Heart right ventricle (tissue), 16 donors: ENCODE results near the gene ALG3. TPM values are rescaled to one million over a fixed set of nuclear protein-coding genes. Genes with fewer than 3 reads are reported as not detected.
A peak's percentile ranks its signal among the peaks of the same experiment; 100 is the strongest.

ENCODE experiments used
- ATAC-seq, 8 donors: fragments of 200-7000 bp; cut with Tn5 transposase; one replicate each; pipeline ENCODE4 v1.9.1; 2020; ENCODE audit warnings: mild to moderate bottlenecking in 8 of 8, moderate library complexity in 8 of 8, moderate number of reproducible peaks in 1 of 8
- DNase-seq, 2 donors: peaks; one replicate each; pipeline ENCODE4 v3.0.0-alpha.2; 2020
- H3K27ac ChIP-seq, 10 donors: fragments of 200-600 bp; sonication (generic) in 2 of 10; one replicate each; pipeline versions ENCODE4 v1.5.0 to v1.8.0; 2020 to 2022; ENCODE audit warnings: mild to moderate bottlenecking in 3 of 10
- H3K27me3 ChIP-seq, 7 donors: fragments of 200-600 bp; one replicate each; pipeline ENCODE4 v1.8.0; 2021 to 2022; ENCODE audit warnings: mild to moderate bottlenecking in 2 of 7
- H3K36me3 ChIP-seq, 9 donors: fragments of 200-600 bp; sonication (generic) in 1 of 9; one replicate each; pipeline versions ENCODE4 v1.5.0 to v1.8.0; 2020 to 2022; ENCODE audit warnings: mild to moderate bottlenecking in 2 of 9
- H3K4me1 ChIP-seq, 9 donors: fragments of 200-600 bp; sonication (generic) in 1 of 9; one replicate each; pipeline versions ENCODE4 v1.5.0 to v1.8.0; 2020 to 2022; ENCODE audit warnings: mild to moderate bottlenecking in 4 of 9
- H3K4me3 ChIP-seq, 10 donors: fragments of 200-600 bp; sonication (generic) in 2 of 10; one replicate each; pipeline versions ENCODE4 v1.5.0 to v1.8.0; 2020 to 2022; ENCODE audit warnings: mild to moderate bottlenecking in 7 of 10, moderate library complexity in 2 of 10
- H3K9me3 ChIP-seq, 11 donors: fragments of 200-600 bp in 10 of 11; sonication (generic) in 2 of 11; one replicate each; pipeline versions ENCODE4 v1.5.0 to v1.8.0; 2013 to 2022; ENCODE audit warnings: mild to moderate bottlenecking in 2 of 11, control low read depth in 1 of 11, moderate library complexity in 1 of 11
- WGBS, 2 donors: extraction: QIAGEN DNeasy Blood & Tissue Kit; methylation state at CpG; one replicate each; pipeline ENCODE4 v1.1.7; 2013; ENCODE audit warnings: inconsistent platforms in 1 of 2; 5-methylcytosine and 5-hydroxymethylcytosine counted together
- intact Hi-C, 10 donors: fragments of 100-400 bp; cut with DNase I; formaldehyde crosslinking; loops; one replicate each; pipeline versions ENCODE4 v1.11.1 to v1.14.2; 2022
- polyA plus RNA-seq, 2 donors: library from polyadenylated mRNA; stranded (reverse); fragments of 200-250 nt; gene quantifications; one replicate each; pipeline ENCODE4 v1.2.3, GENCODE V29; 2013
- total RNA-seq, 10 donors: library from RNA; stranded (reverse); fragmentation: NEBNext Ultra II Directional in 3 of 10; extraction: Animal tissue kit (Norgen Biotek cat#: 25700) in 3 of 10; gene quantifications; one replicate each; pipeline versions ENCODE4 v1.2.1 to v1.2.4, GENCODE V29; 2021 to 2023
- TF ChIP-seq, protein P1 (sequence below), 9 donors: fragments of 200-600 bp; sonication (generic) in 2 of 9; IDR thresholded peaks; one replicate each; pipeline versions ENCODE4 v1.5.0 to v1.8.0; 2021 to 2022; ENCODE audit warnings: antibody characterized with exemption in 9 of 9, mild to moderate bottlenecking in 5 of 9, moderate library complexity in 1 of 9
- donor health status: Arrhythmogenic right ventricular cardiomyopathy.
- donor health status: ischemic (EF 13 %, LVEDD 7.1; RV severe dilation, severe dysfunction).
- donor health status: healthy with polysubstance abuse.
- donor health status: DM: no; HTN: yes; CAD: no.
- donor health status: DM: no; HTN: no; CAD: no.
- donor health status: ischemic (EF 25% LVEDD 6.9; RV normal size, moderate dysfunction).
- donor health status: ischemic (EF 25% LVEDD 5.7; RV mildly dilated, moderate dysfunction).
- donor health status: healthy.
- donor health status: DM: yes; HTN: yes; CAD: no.
- donor health status: Ischemic cardiomyopathy.
- donor health status: ischemic (EF 35%, LVEDD 5.7; RV mildly dilated, moderate dysfunction).
- donor health status: nonischemic (EF 11% LVEDD 7.7; RV severe dilation, severe dysfunction).
- donor health status: DM: yes; HTN: yes; CAD: no.
- donor health status: PGD.
- donor health status: ischemic (EF 29% LVEDD 5.4; RV normal size, mild dysfunction).
- donor health status: nonischemic (EF 23%, LVEDD 6.1; RV moderate dilation, normal function).

Gene ALG3
- total and polyA plus RNA-seq, 12 donors, result 10.7 to 63.6 (median 14.0) TPM

DNA sequence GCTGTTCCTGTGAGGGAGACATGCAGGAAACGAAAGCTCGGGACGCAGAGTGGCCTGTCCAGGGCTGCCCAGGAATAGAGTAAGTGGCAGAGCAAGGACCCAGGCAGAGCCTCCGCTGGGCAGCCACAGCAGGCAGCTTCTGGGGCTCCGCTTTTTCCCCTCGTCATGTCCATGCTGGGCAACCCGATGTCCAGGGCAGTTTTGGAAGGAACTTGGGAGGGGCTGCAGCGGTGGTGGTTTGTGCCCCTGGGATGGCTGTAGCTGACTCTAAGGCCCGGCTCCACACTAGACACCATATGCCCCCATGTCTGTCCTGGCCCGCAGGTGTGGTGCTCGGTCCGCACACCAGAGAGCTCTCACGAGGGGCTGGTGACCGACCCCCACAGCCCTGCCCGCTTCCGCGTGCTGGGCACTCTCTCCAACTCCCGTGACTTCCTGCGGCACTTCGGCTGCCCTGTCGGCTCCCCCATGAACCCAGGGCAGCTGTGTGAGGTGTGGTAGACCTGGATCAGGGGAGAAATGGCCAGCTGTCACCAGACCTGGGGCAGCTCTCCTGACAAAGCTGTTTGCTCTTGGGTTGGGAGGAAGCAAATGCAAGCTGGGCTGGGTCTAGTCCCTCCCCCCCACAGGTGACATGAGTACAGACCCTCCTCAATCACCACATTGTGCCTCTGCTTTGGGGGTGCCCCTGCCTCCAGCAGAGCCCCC lies 43.1 kb upstream of the ALG3 start:
- H3K36me3 ChIP-seq, result no peaks in the 10 kb centered on the region
- TF ChIP-seq, protein P1, sequence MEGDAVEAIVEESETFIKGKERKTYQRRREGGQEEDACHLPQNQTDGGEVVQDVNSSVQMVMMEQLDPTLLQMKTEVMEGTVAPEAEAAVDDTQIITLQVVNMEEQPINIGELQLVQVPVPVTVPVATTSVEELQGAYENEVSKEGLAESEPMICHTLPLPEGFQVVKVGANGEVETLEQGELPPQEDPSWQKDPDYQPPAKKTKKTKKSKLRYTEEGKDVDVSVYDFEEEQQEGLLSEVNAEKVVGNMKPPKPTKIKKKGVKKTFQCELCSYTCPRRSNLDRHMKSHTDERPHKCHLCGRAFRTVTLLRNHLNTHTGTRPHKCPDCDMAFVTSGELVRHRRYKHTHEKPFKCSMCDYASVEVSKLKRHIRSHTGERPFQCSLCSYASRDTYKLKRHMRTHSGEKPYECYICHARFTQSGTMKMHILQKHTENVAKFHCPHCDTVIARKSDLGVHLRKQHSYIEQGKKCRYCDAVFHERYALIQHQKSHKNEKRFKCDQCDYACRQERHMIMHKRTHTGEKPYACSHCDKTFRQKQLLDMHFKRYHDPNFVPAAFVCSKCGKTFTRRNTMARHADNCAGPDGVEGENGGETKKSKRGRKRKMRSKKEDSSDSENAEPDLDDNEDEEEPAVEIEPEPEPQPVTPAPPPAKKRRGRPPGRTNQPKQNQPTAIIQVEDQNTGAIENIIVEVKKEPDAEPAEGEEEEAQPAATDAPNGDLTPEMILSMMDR (IDR thresholded peaks at IDR 0.05), result no peak
- H3K4me1 ChIP-seq, result no peaks in the 10 kb centered on the region
- ATAC-seq (peak in 2 of 8 donors; percentile 6 to 14), DNase-seq (no peak)
- H3K9me3 ChIP-seq, result no peaks in the 10 kb centered on the region
- peaks cover 0 to 23% (median 6%) of the 10 kb centered on the region in 7 donors for H3K27me3 ChIP-seq
- intact Hi-C loops, result loop anchor here in 1 of 10 donors (10.0 kb wide), 1 partner anchor 397 kb away; no protein-coding TSS in a partner anchor
- H3K4me3 ChIP-seq, result no peak overlapping the region
- no peak overlapping the region for H3K27ac ChIP-seq
- 89% methylated on average over 21 of the region's 21 CpGs for WGBS, 2 donors

DNA sequence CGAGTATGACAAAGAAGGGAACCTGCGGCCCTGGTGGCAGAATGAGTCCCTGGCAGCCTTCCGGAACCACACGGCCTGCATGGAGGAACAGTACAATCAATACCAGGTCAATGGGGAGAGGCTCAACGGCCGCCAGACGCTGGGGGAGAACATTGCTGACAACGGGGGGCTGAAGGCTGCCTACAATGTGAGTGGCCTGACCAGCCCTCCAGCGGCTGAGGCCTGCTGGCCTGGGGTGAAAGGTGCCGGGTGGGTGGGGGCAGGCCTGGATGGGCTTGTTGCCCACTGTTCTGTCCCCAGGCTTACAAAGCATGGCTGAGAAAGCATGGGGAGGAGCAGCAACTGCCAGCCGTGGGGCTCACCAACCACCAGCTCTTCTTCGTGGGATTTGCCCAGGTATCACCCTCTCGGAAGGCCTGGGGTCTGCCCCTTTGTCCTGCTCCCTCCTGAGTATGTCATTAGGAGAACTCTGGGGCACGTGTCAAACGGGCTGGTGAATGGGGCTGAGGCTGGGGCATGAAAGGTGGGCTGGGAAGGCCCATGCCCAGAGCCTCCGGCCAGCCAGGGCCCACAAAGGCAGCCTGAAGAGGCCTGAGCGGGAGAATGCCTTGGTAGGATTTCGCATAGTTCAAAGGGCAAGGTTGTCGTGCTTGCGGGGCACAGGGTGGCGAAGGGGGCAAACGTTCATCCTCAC lies 42.4 kb upstream of the ALG3 start:
- Histone ChIP-seq H3K36me3 (no peaks in the 10 kb centered on the region), H3K4me1 (no peaks in the 10 kb centered on the region), H3K27ac (no peak overlapping the region), H3K4me3 (no peak overlapping the region), H3K27me3 (peaks cover 0 to 23% (median 6%) of the 10 kb centered on the region in 7 donors), H3K9me3 (no peaks in the 10 kb centered on the region)
- DNase-seq (no peak), ATAC-seq (peak in 1 of 8 donors; percentile 23)
- TF ChIP-seq, protein P1 (IDR thresholded peaks at IDR 0.05), result no peak
- intact Hi-C loops, result loop anchor here in 1 of 10 donors (10.0 kb wide), 1 partner anchor 396 kb away; no protein-coding TSS in a partner anchor
- 88 to 89% methylated on average over 22 of the region's 22 CpGs for WGBS, 2 donors

DNA sequence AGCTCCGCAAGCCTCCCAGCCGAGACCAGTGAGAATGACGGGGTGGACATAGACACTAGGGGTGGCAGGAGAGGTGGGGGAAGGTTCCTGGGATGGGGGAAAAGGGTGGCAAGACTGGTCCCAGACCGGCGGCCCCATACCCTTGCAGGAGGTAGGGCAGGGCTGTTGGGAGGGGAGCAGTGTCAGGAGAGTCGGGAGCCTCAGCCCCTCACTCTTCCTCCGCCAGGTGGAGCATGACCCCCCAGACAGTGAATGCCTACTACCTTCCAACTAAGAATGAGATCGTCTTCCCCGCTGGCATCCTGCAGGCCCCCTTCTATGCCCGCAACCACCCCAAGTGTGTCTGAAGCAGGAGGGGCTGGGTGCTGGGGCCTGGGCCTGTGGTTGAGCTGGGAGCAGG lies 41.6 kb upstream of the ALG3 start:
- Histone ChIP-seq H3K9me3 (no peaks in the 10 kb centered on the region), H3K4me1 (no peaks in the 10 kb centered on the region), H3K27ac (no peak overlapping the region), H3K27me3 (peaks cover 0 to 23% (median 6%) of the 10 kb centered on the region in 7 donors), H3K36me3 (no peaks in the 10 kb centered on the region), H3K4me3 (no peak overlapping the region)
- TF ChIP-seq, protein P1 (IDR thresholded peaks at IDR 0.05), result no peak
- whole genome bisulfite sequencing, 2 donors, result 77 to 87% methylated on average over 10 of the region's 10 CpGs
- ATAC-seq (no peak), DNase-seq (no peak)
- intact Hi-C loops, result loop anchor here in 1 of 10 donors (10.0 kb wide), 1 partner anchor 396 kb away; no protein-coding TSS in a partner anchor

DNA sequence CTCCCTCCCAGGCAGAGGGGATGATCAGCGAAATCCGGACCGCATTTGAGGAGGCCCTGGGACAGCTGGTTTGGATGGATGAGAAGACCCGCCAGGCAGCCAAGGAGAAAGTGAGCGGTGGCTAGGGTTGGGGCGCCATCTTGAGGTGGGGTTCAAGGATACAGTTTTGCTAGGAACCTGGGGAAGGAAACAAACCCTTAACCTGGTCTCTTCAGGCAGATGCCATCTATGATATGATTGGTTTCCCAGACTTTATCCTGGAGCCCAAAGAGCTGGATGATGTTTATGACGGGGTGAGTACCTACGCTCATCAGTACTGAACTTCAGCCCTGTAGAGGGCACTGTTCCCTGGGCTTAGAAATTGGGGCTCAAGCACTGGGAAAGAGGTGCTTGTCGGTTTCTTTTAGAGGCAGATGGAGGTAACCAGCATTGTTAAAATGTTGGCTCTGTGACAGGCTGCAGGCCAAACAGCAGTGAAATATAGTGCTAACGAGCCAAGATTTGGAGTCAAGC lies 40.7 kb upstream of the ALG3 start:
- no peak overlapping the region for H3K27ac ChIP-seq
- H3K4me3 ChIP-seq, result no peak overlapping the region
- ATAC-seq, result peak in 4 of 8 donors; percentile 27 to 61 (median 42)
- H3K27me3 ChIP-seq, result peaks cover 0 to 23% (median 6%) of the 10 kb centered on the region in 7 donors
- peak; percentile 34 to 35 for DNase-seq
- TF ChIP-seq, protein P1 (IDR thresholded peaks at IDR 0.05), result peak in 8 of 9 donors; percentile 26 to 72 (median 59)
- no peaks in the 10 kb centered on the region for H3K36me3 ChIP-seq
- WGBS, 2 donors, result 8 to 11% methylated on average over 10 of the region's 10 CpGs
- no peaks in the 10 kb centered on the region for H3K9me3 ChIP-seq
- intact Hi-C loops, result loop anchor here in 5 of 10 donors (5.0 to 10.0 kb wide), 2 partner anchors 392 to 395 kb away; no protein-coding TSS in a partner anchor
- H3K4me1 ChIP-seq, result peaks cover 0 to 7% (median 0%) of the 10 kb centered on the region in 9 donors
